ENCODE results near the gene PHEX.

DNA sequence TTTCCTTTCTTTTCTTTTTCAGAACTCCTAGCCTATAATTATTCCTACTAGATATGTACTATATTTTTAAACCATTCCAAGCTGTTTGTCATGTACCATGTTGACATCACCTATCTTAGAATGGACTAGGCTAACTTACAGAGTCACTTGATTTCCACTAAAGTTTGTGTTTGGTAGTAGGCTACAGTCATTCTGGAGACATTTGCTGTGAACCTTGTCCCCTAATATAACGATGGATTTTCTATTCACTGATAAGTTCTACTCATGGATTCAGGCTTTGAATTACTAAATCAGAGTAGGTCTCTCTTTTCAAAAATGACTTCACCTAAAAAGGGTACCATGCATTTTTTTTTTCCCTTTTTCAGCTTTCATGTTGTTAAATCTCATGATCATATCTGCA lies 93.4 kb downstream of the PHEX start:
- TF ChIP-seq, protein P1, sequence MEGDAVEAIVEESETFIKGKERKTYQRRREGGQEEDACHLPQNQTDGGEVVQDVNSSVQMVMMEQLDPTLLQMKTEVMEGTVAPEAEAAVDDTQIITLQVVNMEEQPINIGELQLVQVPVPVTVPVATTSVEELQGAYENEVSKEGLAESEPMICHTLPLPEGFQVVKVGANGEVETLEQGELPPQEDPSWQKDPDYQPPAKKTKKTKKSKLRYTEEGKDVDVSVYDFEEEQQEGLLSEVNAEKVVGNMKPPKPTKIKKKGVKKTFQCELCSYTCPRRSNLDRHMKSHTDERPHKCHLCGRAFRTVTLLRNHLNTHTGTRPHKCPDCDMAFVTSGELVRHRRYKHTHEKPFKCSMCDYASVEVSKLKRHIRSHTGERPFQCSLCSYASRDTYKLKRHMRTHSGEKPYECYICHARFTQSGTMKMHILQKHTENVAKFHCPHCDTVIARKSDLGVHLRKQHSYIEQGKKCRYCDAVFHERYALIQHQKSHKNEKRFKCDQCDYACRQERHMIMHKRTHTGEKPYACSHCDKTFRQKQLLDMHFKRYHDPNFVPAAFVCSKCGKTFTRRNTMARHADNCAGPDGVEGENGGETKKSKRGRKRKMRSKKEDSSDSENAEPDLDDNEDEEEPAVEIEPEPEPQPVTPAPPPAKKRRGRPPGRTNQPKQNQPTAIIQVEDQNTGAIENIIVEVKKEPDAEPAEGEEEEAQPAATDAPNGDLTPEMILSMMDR (IDR thresholded peaks at IDR 0.05; ENCODE audit: borderline replicate concordance, extremely low read depth, low read length, poor library complexity, severe bottlenecking), result no peak
- TF ChIP-seq EZH2 (IDR thresholded peaks at IDR 0.05; ENCODE audit: borderline replicate concordance, low read depth, low read length, severe bottlenecking), result no peak
